A549 (cell line): ENCODE results near the gene CEBPB.

Experiments used
- CTCF ChIP-seq: fragments of >200 bp; sonication (Bioruptor Twin); formaldehyde crosslinking; IDR thresholded peaks from 3 replicates; pipeline ENCODE4 v1.5.1; 2016
- FOXS1 ChIP-seq: fragments of 250-450 bp; sonication (Bioruptor Pico); IDR thresholded peaks from 2 replicates; pipeline ENCODE4 v1.5.0; 2020; ENCODE audit warnings: mild to moderate bottlenecking, moderate library complexity
- JUNB ChIP-seq: fragments of >200 bp; sonication (Bioruptor Twin); formaldehyde crosslinking; IDR thresholded peaks from 2 replicates; pipeline ENCODE4 v1.6.1; 2016
- SREBF2 ChIP-seq: fragments of 450-650 bp; IDR thresholded peaks from 2 replicates; pipeline ENCODE4 v1.6.1; 2014; ENCODE audit warnings: mild to moderate bottlenecking, moderate library complexity

DNA sequence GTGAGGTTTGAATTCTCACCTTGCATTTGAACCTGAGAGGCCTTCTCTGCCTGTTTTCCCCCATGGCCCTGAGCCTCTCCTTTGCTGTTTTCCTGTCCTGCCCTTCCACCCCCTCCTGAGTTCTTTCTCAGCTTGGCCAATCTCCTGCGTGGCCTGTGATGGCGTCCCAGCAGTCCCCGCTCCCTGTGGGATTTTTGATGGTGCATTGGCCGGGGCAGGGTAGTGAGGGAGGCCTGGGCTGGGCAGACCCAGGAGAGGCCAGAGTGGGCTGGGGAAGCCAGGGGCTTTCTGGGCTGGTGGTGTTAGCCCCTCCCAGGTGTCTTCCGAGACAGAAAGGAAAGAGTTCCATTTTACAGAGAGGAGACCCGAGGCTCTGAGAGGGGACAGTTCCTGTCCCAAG is 6.3 kb downstream of the CEBPB start:
- no peak for TF ChIP-seq FOXS1
- no peak for TF ChIP-seq JUNB
- TF ChIP-seq SREBF2 = no peak
- TF ChIP-seq CTCF = no peak
